HCT116 (cell line): ENCODE measurements around the gene BTLA. TPM values are rescaled to one million over a fixed set of nuclear protein-coding genes. Genes with fewer than 3 reads are reported as not detected.
"Not testable (repeated sequence)": the region's sequence is repeated elsewhere in the genome, so short reads cannot be mapped to it uniquely, and the experiment has no call there.

Experiments used
- ATAC-seq: fragments of 200-7000 bp; cut with Tn5 transposase; 2 replicates; pipeline ENCODE4 v1.9.1; 2020; ENCODE audit warnings: mild to moderate bottlenecking, moderate library complexity
- BruUV-seq: library from RNA; stranded (reverse); fragments of 400-500 nt; replicated peaks from 2 replicates; lab custom pipeline; 2021; lab: Mats Ljungman, UMichigan
- CTCF ChIA-PET: fragments of 300-600 bp; sonication (Branson Sonifier 250); formaldehyde crosslinking; loops from one replicate; lab custom pipeline; 2021; ENCODE audit warnings: antibody characterized with exemption; lab: Charles Lee
- POLR2A ChIA-PET: fragments of 300-600, 350-600 bp; sonication (Branson Sonifier 250); formaldehyde crosslinking; loops from one replicate; lab custom pipeline; 2021; ENCODE audit warnings: antibody characterized with exemption; lab: Charles Lee
- RAD21 ChIA-PET, 2 experiments: fragments of 300-600 bp; sonication (Branson Sonifier 250); formaldehyde crosslinking; loops; one replicate each; lab custom pipeline; 2023; ENCODE audit warnings: low total read pairs in 2 of 2; ENCODE audit not compliant: uncharacterized antibody in 2 of 2, unreplicated experiment in 2 of 2, low non-redundant PET in 1 of 2; lab: Charles Lee
- DNase-seq: peaks from one replicate; pipeline ENCODE4 v3.0.0-alpha.2; 2010; ENCODE audit warnings: low read depth, low spot score
- H2AFZ ChIP-seq: fragments of 200-600 bp; shearing (Covaris generic), sonication (generic); 2 replicates; pipeline ENCODE4 v1.6.1; 2017; ENCODE audit warnings: low read depth, mixed run types, mixed read lengths, antibody characterized with exemption, low read length; ENCODE audit not compliant: poor library complexity, severe bottlenecking
- H3K27ac ChIP-seq: 2 replicates; pipeline ENCODE4 v1.5.1; 2012; ENCODE audit warnings: low read depth, low read length
- H3K27me3 ChIP-seq: fragments of 200-600 bp; sonication (generic); 2 replicates; pipeline ENCODE4 v1.6.1; 2016; ENCODE audit warnings: mixed run types, low read length, mixed read lengths; ENCODE audit not compliant: insufficient read depth
- H3K36me3 ChIP-seq, 2 experiments: fragments of 200-500 bp in 1 of 2; fragments of 200-600 bp in 1 of 2; sonication (Bioruptor generic) in 1 of 2; sonication (generic) in 1 of 2; 2 replicates each; pipeline versions ENCODE4 v1.5.1 to v1.6.1; 2014 to 2016; ENCODE audit warnings: low read length in 2 of 2, inconsistent platforms in 1 of 2, mixed read lengths in 1 of 2, mixed run types in 1 of 2; ENCODE audit not compliant: insufficient read depth in 2 of 2, control insufficient read depth in 1 of 2
- H3K4me1 ChIP-seq, 2 experiments: fragments of 200-600 bp in 1 of 2; sonication (generic) in 1 of 2; 2 replicates each; pipeline versions ENCODE4 v1.5.1 to v1.6.1; 2012 to 2017; ENCODE audit warnings: low read length in 2 of 2, inconsistent platforms in 1 of 2, mild to moderate bottlenecking in 1 of 2, mixed read lengths in 1 of 2, mixed run types in 1 of 2, moderate library complexity in 1 of 2; ENCODE audit not compliant: insufficient read depth in 2 of 2, control insufficient read depth in 1 of 2
- H3K4me2 ChIP-seq: fragments of 200-600 bp; sonication (generic); 2 replicates; pipeline ENCODE4 v1.6.1; 2017; ENCODE audit warnings: mixed run types, low read length, mixed read lengths
- H3K4me3 ChIP-seq, 2 experiments: fragments of 200-600 bp in 1 of 2; sonication (generic) in 1 of 2; replicated peaks in 1 of 2; 2 replicates each; pipeline ENCODE4 v1.5.1; 2011 to 2016; ENCODE audit warnings: low read length in 2 of 2, control low read depth in 1 of 2, low read depth in 1 of 2, mild to moderate bottlenecking in 1 of 2, mixed read lengths in 1 of 2, mixed run types in 1 of 2
- H3K79me2 ChIP-seq: fragments of 200-600 bp; sonication (generic); 2 replicates; pipeline ENCODE4 v1.6.1; 2017; ENCODE audit warnings: mild to moderate bottlenecking, mixed run types, low read length, moderate library complexity, mixed read lengths; ENCODE audit not compliant: insufficient read depth
- H3K9ac ChIP-seq: fragments of 200-600 bp; sonication (generic); 2 replicates; pipeline ENCODE4 v1.6.1; 2016; ENCODE audit warnings: low read length, mixed read lengths
- H3K9me2 ChIP-seq: fragments of 200-600 bp; sonication (generic), shearing (Covaris generic); 2 replicates; pipeline ENCODE4 v1.6.1; 2017; ENCODE audit warnings: mixed run types, mild to moderate bottlenecking, moderate library complexity; ENCODE audit not compliant: insufficient read depth
- H3K9me3 ChIP-seq, 2 experiments: fragments of 200-500 bp in 1 of 2; fragments of 200-600 bp in 1 of 2; sonication (Bioruptor generic) in 1 of 2; sonication (generic) in 1 of 2; 2 replicates each; pipeline ENCODE4 v1.6.1; 2014 to 2017; ENCODE audit warnings: low read length in 2 of 2, mixed read lengths in 2 of 2, inconsistent platforms in 1 of 2, low read depth in 1 of 2, mild to moderate bottlenecking in 1 of 2, mixed run types in 1 of 2, moderate library complexity in 1 of 2; ENCODE audit not compliant: control insufficient read depth in 1 of 2, insufficient read depth in 1 of 2
- H4K20me1 ChIP-seq: fragments of 200-600 bp; sonication (generic), shearing (Covaris generic); 2 replicates; pipeline ENCODE4 v1.6.1; 2017; ENCODE audit warnings: mixed run types, mild to moderate bottlenecking, moderate library complexity; ENCODE audit not compliant: insufficient read depth
- CBX3 ChIP-seq: IDR thresholded peaks from 2 replicates; pipeline ENCODE4 v1.6.1; 2012; ENCODE audit warnings: low read depth
- CTCF ChIP-seq, 3 experiments: fragments of 200-600 bp in 1 of 3; sonication (generic) in 1 of 3; IDR thresholded peaks in 2 of 3; conservative IDR thresholded peaks in 1 of 3; 2 replicates each; pipeline ENCODE4 v1.5.1; 2012 to 2017; ENCODE audit warnings: low read depth in 2 of 3, low read length in 2 of 3, antibody characterized with exemption in 1 of 3, borderline replicate concordance in 1 of 3, control low read depth in 1 of 3, mild to moderate bottlenecking in 1 of 3, mixed read lengths in 1 of 3, mixed run types in 1 of 3, moderate library complexity in 1 of 3; ENCODE audit not compliant: insufficient read depth in 1 of 3
- EGR1 ChIP-seq: IDR thresholded peaks from 2 replicates; pipeline ENCODE4 v1.6.1; 2012; ENCODE audit warnings: low read depth
- JUND ChIP-seq: IDR thresholded peaks from 2 replicates; pipeline ENCODE4 v1.6.1; 2012
- REST ChIP-seq: IDR thresholded peaks from 2 replicates; pipeline ENCODE4 v1.6.1; 2012; ENCODE audit warnings: low read depth
- SIN3A ChIP-seq: IDR thresholded peaks from 2 replicates; pipeline ENCODE4 v1.6.1; 2012; ENCODE audit warnings: low read depth
- SRF ChIP-seq: IDR thresholded peaks from 2 replicates; pipeline ENCODE4 v1.6.1; 2012; ENCODE audit warnings: low read depth
- intact Hi-C: fragments of 100-400 bp; cut with micrococcal nuclease; formaldehyde crosslinking; loops from 2 replicates; pipeline ENCODE4 v1.10.0; 2022
- total RNA-seq: library from RNA; stranded (reverse); gene quantifications from one replicate; pipeline ENCODE4 v1.2.1, GENCODE V29; 2021; ENCODE audit not compliant: unreplicated experiment

The BTLA gene
- total RNA-seq, 1 experiment from 2014 or later, result 0.17 TPM

GRCh38 chr3:112461787-112462186 is 37.5 kb downstream of the BTLA start:
- H3K4me1 ChIP-seq, H4K20me1 ChIP-seq, BruUV-seq, H3K9me3 ChIP-seq, H3K27me3 ChIP-seq, DNase-seq, H3K79me2 ChIP-seq, CTCF ChIA-PET, H3K4me3 ChIP-seq, H2AFZ ChIP-seq, H3K9ac ChIP-seq, RAD21 ChIA-PET, H3K27ac ChIP-seq, H3K9me2 ChIP-seq, H3K36me3 ChIP-seq, POLR2A ChIA-PET, ATAC-seq, H3K4me2 ChIP-seq, intact Hi-C loops: not testable (repeated sequence)

- ChIA-PET CTCF (no interaction called here), POLR2A (no interaction called here), RAD21 (no interaction called here)
- no peak overlapping the region for H3K9ac ChIP-seq
- TF ChIP-seq EGR1 (no peak), SIN3A (no peak), CBX3 (no peak), JUND (no peak), REST (no peak), SRF (no peak), CTCF (IDR thresholded peaks at IDR 0.05 in 2 of 3, conservative IDR thresholded peaks at IDR 0.05 in 1 of 3; ENCODE audit: borderline replicate concordance in 1 of 3, insufficient read depth in 1 of 3, low read depth in 2 of 3, low read length in 2 of 3) (no peak)
- no peak overlapping the region for H3K4me2 ChIP-seq
- no peak for ATAC-seq
- no peak overlapping the region for H3K27ac ChIP-seq
- no TSS peak for BruUV-seq
- no peak for DNase-seq
- H3K4me3 ChIP-seq, result no peak overlapping the region
- H2AFZ ChIP-seq, result no peak overlapping the region
- H3K9me2 ChIP-seq, result no peaks in the 10 kb centered on the region
- H3K79me2 ChIP-seq, result no peaks in the 10 kb centered on the region
- H3K9me3 ChIP-seq, result no peaks in the 10 kb centered on the region
- no peaks in the 10 kb centered on the region for H4K20me1 ChIP-seq
- H3K36me3 ChIP-seq, result no peaks in the 10 kb centered on the region
- intact Hi-C loops, result no loop called here
- H3K4me1 ChIP-seq, result no peaks in the 10 kb centered on the region
- H3K27me3 ChIP-seq, result no peaks in the 10 kb centered on the region
Observed at GRCh38 chr3:112460519-112461195, 38.6 kb downstream of the BTLA start.
